ENCODE results near the gene CDC37L1.

Gene CDC37L1

GRCh38 chr9:4669890-4670289, 9.5 kb upstream of the CDC37L1 start:
- no peak for DNase-seq

- no peak for DNase-seq
Measured at GRCh38 chr9:4670591-4670990, 8.8 kb upstream of the CDC37L1 start.

DNA sequence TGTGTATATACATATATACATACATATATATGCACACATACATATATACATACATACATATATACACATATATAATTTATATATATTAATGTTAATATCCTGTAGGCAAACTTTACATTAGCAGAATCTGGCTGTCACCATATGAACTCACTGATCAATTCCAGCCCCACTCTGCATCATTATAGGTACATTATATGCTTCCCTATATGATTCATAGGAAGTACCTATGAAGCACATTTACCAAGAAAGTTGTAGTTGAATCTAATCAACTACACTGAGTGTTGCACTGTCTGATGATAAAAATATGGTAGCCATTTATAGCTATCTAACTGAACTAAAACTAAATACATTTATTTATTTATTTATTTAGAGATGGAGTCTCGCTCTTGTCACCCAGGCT, 7.6 kb upstream of the CDC37L1 start:
- no peak for DNase-seq

GRCh38 chr9:4674783-4675182, 4.6 kb upstream of the CDC37L1 start:
- peak; percentile 12 to 46 (median 16) for DNase-seq

- no peak for DNase-seq
Measured at GRCh38 chr9:4677392-4677791, 2.0 kb upstream of the CDC37L1 start.

DNA sequence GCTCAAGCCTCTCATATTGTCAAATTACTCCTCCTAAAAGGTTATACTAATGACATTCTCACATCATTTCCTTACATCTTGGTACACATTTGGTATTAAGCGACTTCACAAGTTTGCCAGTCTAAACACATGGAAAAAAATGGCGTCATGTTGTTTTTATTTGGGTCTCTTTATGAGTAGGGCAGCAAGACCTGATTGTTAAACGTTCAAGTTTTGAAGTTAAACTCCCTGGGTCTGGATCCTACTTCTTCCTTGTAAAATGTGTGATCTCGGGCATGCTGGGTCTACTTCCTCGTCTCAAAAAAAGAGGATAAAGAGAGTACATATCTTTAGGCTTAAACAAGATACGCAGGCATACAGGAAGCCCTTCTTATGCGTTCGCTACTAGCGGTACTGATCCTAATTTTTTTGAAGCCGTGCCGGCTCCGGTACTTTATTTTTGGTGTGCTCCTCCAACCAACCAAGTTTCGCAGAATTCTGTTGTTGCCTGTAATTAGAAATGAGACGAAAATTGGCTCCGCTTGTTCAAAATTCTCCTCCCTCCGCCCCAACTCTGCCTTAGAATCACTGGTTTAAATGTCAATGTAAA, 596 bp upstream of the CDC37L1 start:
- DNase-seq: peak; percentile 26 to 31 (median 28)

DNA sequence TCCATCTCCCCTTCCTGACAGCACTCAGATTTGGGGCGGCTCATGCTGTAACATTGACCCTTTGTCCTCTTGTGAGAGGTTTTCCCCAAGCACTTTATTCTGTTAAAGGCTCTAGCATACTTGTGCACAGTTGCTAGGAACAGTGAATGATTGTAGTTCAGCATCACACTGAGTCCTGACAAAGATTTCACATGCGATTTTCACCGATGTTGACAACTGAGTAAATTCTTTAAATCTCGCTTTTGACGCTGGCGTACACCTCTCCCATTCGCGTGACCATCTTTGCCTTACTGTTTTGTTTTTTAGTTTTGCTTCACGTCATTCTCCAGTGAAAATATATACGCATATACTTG, 780 bp downstream of the CDC37L1 start:
- DNase-seq: peak in 1 of 3 donors; percentile 13

DNA sequence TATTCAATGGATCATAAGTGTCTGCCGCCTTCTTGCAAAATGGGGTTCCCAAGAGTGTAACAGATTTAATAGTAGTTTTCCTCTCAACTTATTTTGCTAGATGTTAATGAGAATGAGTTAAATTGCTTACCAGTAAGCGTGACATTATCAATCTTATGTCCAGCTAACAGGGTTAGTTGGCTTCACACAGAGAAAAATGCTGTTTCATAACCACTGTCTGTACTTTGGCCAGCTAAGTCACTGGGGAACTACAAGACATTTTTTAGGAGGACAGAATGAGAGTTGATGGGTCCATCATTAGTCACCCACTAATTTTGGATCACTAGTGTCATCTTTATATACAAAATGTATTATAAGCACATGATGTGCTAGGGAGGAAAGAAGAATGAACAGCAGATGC, 1.4 kb downstream of the CDC37L1 start:
- DNase-seq: peak; percentile 64 to 90 (median 81)

DNA sequence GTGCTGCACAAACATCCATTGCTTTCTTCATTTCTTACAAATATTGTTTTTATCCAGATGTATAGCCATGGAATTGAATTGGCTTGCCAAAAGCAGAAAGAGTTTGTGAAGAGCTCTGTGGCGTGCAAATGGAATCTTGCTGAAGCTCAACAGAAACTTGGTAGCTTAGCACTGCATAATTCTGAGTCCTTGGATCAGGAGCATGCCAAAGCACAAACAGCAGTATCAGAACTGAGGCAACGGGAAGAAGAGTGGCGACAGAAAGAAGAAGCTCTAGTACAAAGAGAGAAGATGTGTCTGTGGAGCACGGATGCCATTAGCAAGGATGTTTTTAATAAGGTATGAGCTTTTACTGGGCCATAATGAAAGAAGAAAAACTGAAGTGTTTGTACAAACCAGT, 5.5 kb downstream of the CDC37L1 start:
- no peak for DNase-seq

- DNase-seq: no peak
Measured at GRCh38 chr9:4686112-4686511, 6.7 kb downstream of the CDC37L1 start.

DNA sequence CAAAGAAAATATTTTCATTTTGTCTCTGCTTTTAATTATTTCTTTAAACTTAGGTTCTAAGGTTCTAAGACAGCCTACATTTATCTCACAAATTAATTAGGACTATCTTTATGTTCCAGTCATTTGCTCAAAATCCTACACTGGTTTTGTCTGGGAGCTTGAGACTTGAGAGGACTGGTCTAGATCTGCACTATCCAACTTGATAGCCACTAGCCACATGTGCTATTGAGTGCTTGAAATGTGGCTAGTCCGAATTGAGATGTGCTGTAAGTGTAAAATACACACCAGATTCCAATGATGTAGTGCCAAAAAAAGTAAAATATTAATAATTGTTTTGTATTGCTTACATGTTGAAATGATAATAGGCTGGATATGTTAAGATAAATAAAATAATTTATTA, 7.2 kb downstream of the CDC37L1 start:
- no peak for DNase-seq

GRCh38 chr9:4689021-4689420, 9.7 kb downstream of the CDC37L1 start:
- DNase-seq: no peak

GRCh38 chr9:4689687-4690104, 10.3 kb downstream of the CDC37L1 start:
- no peak for DNase-seq

GRCh38 chr9:4690144-4690543, 10.8 kb downstream of the CDC37L1 start:
- no peak for DNase-seq

DNA sequence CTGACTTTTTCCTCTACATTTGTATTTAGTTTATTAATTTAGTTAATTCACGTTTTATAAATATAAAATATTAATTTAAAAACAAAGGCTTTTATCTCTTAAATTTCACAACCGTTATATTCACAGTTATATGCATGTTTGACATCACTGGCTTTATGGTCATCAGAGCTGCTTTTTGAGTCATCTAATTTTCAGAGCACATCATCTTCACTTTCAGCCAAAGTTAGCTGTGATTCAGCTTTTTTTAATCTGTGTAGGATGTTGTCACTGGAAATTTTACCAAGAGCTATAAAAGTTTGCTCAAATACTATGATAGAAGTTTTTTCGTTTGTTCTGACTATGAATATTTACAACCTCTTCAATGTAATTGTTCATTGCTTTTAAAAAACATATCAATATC, 12.4 kb downstream of the CDC37L1 start:
- peak; percentile 5 to 38 (median 17) for DNase-seq

DNA sequence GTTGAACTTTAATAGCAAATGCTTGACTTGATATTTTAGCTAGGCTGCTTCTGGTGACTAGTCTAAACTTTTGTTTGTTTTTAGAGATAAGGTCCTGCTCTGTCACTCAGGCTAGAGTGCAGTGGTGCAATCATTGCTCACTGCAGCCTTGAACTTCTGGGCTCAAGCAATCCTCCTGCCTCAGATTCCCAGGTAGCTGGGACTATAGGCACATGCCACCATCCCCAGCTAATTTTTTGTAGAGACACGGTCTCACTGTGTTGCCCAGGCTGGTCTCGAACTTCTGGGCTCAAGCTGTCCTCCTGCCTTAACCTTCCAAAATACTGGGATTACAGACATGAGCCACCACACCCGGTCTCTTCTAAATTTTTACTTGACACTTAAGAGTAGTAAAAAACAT, 20.7 kb downstream of the CDC37L1 start:
- no peak for DNase-seq

GRCh38 chr9:4700932-4701331, 21.6 kb downstream of the CDC37L1 start:
- no peak for DNase-seq

GRCh38 chr9:4701526-4701925, 22.2 kb downstream of the CDC37L1 start:
- DNase-seq: no peak

GRCh38 chr9:4704129-4704528, 24.8 kb downstream of the CDC37L1 start:
- DNase-seq: no peak

DNA sequence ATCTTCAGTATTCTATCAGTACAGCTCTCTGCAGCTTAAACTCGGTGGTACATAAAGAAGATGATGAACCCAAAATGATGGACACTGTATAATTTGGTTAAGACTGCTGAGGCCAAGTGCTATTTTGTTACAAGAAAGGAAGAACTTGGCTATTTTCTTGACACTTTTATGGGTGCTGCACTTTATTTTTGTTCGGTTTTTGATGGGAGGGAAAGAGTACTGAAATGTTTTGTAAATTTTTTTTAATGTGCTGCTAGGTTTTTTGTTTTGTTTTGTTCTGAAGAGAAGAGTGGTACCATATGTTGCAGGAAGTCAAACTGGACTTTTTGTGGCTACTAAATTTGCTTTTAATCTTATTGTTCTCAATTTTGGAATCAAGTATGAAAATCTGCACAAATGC, 26.7 kb downstream of the CDC37L1 start:
- no peak for DNase-seq

GRCh38 chr9:4706971-4707622, 27.7 kb downstream of the CDC37L1 start:
- peak; percentile 2 to 54 (median 38) for DNase-seq

- DNase-seq: no peak
Measured at GRCh38 chr9:4709380-4709779, 30.0 kb downstream of the CDC37L1 start.

DNA sequence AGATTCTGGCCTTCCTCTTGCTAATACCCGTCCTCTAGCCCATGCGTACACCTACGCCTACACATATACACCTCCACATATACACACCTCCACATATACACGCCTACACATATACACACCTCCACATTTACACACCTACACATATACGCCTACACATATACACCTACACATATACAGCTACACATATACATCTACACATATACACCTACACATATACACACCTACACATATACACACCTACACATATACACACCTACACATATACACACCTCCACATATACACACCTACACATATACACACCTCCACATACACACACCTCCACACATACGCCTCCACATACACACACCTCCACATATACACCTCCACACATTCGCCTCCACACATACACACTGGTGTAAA, 34.5 kb downstream of the CDC37L1 start:
- peak in 1 of 3 donors; percentile 29 for DNase-seq

DNA sequence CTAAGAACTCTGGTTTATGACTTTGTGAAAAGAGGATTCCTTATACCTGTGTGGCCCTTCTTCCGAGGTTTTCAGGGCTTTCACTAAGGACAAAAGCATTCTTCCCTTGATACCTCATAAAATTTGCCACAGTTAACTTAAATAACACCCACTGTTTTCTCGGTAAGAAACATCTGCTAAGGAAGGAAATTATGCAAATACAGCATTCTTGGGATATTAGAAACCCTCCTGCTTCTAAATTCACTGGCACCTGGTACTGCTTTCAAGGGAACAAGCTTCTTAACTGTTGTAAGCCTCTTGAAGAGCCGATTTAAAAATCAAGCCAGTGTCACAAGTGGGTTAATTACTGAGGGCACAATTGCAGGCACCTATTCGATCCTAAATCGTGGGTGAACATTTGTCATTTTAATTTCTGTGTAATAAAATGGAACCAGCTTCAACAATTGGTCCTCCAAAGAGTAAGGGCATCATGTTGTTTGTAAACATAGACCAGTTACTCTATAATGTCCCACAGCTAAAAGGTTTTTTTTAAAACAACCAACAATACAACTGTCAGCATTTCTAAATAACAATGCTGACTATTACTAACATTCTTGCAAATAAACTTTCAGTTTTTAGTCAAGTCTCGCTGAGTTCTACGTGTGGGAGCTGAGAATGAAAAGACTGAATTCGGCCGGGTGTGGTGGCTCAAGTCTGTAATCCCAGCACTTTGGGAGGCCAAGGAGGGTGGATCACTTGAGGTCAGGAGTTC, 35.1 kb downstream of the CDC37L1 start:
- peak in 1 of 3 donors; percentile 5 for DNase-seq
